Heart left ventricle (tissue), 13 donors: Measurements from ENCODE around the gene SV2B.

Source experiments
- POLR2A ChIP-seq, 2 donors: fragments of 450-650 bp; IDR thresholded peaks; one replicate each; pipeline ENCODE4 v1.6.1; 2017; ENCODE audit warnings: antibody characterized with exemption in 2 of 2, mild to moderate bottlenecking in 2 of 2, moderate library complexity in 2 of 2
- TF ChIP-seq, protein P1 (sequence below), 12 donors: fragments of 200-600 bp; sonication (generic) in 4 of 12; IDR thresholded peaks; one replicate each; pipeline versions ENCODE4 v1.5.0 to v1.8.0; 2018 to 2022; ENCODE audit warnings: antibody characterized with exemption in 12 of 12, mild to moderate bottlenecking in 5 of 12
- donor health status: ischemic (EF 13 %, LVEDD 7.1; RV severe dilation, severe dysfunction).
- donor health status: DM: no; HTN: yes; CAD: no.
- donor health status: DM: no; HTN: no; CAD: no.
- donor health status: ischemic (EF 25% LVEDD 6.9; RV normal size, moderate dysfunction).
- donor health status: ischemic (EF 25% LVEDD 5.7; RV mildly dilated, moderate dysfunction).
- donor health status: ischemic (EF 35%, LVEDD 5.7; RV mildly dilated, moderate dysfunction).
- donor health status: nonischemic (EF 11% LVEDD 7.7; RV severe dilation, severe dysfunction).
- donor health status: DM: yes; HTN: yes; CAD: no.
- donor health status: PGD.
- donor health status: ischemic (EF 29% LVEDD 5.4; RV normal size, mild dysfunction).
- donor health status: nonischemic (EF 23%, LVEDD 6.1; RV moderate dilation, normal function).

DNA sequence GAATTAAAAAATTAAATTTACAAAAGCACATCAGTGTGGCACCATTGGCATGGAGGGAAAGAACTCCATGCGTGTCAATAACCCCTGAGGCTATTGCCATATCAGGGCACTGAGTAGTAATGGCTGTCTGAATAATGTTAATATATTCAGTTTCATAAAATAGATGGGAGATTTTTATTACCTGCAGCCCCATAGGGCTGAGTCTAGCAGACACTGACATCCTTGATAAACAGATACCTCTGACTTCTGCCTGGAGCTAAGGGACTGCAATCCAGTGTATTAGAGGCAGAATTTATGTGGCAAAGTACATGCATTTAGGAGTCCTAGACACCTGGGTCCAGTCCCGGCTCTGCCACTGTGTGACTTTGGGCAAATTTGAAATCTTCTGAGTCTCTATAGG, 38.8 kb upstream of the SV2B start:
- TF ChIP-seq, protein P1, sequence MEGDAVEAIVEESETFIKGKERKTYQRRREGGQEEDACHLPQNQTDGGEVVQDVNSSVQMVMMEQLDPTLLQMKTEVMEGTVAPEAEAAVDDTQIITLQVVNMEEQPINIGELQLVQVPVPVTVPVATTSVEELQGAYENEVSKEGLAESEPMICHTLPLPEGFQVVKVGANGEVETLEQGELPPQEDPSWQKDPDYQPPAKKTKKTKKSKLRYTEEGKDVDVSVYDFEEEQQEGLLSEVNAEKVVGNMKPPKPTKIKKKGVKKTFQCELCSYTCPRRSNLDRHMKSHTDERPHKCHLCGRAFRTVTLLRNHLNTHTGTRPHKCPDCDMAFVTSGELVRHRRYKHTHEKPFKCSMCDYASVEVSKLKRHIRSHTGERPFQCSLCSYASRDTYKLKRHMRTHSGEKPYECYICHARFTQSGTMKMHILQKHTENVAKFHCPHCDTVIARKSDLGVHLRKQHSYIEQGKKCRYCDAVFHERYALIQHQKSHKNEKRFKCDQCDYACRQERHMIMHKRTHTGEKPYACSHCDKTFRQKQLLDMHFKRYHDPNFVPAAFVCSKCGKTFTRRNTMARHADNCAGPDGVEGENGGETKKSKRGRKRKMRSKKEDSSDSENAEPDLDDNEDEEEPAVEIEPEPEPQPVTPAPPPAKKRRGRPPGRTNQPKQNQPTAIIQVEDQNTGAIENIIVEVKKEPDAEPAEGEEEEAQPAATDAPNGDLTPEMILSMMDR (IDR thresholded peaks at IDR 0.05): no peak
- no peak for TF ChIP-seq POLR2A (IDR thresholded peaks at IDR 0.05)
